Smooth muscle cell (in vitro differentiated cells): Measurements from ENCODE around the gene CUTC. TPM values are rescaled to one million over a fixed set of nuclear protein-coding genes. Genes with fewer than 3 reads are reported as not detected.

Source experiments
- DNase-seq: peaks from one replicate; lab custom pipeline; 2025; ENCODE audit not compliant: unreplicated experiment; lab: John Stamatoyannopoulos, UW
- H2AFZ ChIP-seq: fragments of 200-600 bp; sonication (generic); 2 replicates; pipeline ENCODE4 v1.6.0; 2016; ENCODE audit warnings: antibody characterized with exemption, low read depth, mild to moderate bottlenecking
- H3F3A ChIP-seq: fragments of 200-600 bp; sonication (generic); 2 replicates; pipeline ENCODE4 v1.6.0; 2017; ENCODE audit warnings: antibody characterized with exemption, low read depth
- H3K27ac ChIP-seq: fragments of 200-600 bp; sonication (generic); 2 replicates; pipeline ENCODE4 v1.5.1; 2016; ENCODE audit warnings: low read depth, mild to moderate bottlenecking
- H3K27me3 ChIP-seq: fragments of 200-600 bp; sonication (generic); 2 replicates; pipeline ENCODE4 v1.6.1; 2016; ENCODE audit warnings: low read depth, mild to moderate bottlenecking
- H3K36me3 ChIP-seq: fragments of 200-600 bp; sonication (generic); 2 replicates; pipeline ENCODE4 v1.5.1; 2016; ENCODE audit warnings: low read depth
- H3K4me1 ChIP-seq: fragments of 200-600 bp; sonication (generic); 2 replicates; pipeline ENCODE4 v1.5.1; 2016; ENCODE audit warnings: low read depth
- H3K4me2 ChIP-seq: fragments of 200-600 bp; sonication (generic); 2 replicates; pipeline ENCODE4 v1.6.0; 2016; ENCODE audit warnings: mild to moderate bottlenecking
- H3K4me3 ChIP-seq: fragments of 200-600 bp; sonication (generic); 2 replicates; pipeline ENCODE4 v1.5.1; 2016; ENCODE audit warnings: mild to moderate bottlenecking
- H3K79me2 ChIP-seq: fragments of 200-600 bp; sonication (generic); 2 replicates; pipeline ENCODE4 v1.6.0; 2016; ENCODE audit warnings: low read depth, mild to moderate bottlenecking
- H3K9ac ChIP-seq: fragments of 200-600 bp; sonication (generic); 2 replicates; pipeline ENCODE4 v1.6.0; 2016; ENCODE audit warnings: low read depth
- H3K9me3 ChIP-seq: fragments of 200-600 bp; sonication (generic); replicated peaks from 2 replicates; pipeline ENCODE4 v1.5.1; 2016; ENCODE audit warnings: low read depth
- H4K20me1 ChIP-seq: fragments of 200-600 bp; sonication (generic); 2 replicates; pipeline ENCODE4 v1.6.0; 2016; ENCODE audit warnings: low read depth
- CTCF ChIP-seq: fragments of 200-600 bp; sonication (generic); IDR thresholded peaks from 2 replicates; pipeline ENCODE4 v1.5.1; 2017; ENCODE audit warnings: borderline replicate concordance, mild to moderate bottlenecking, antibody characterized with exemption; ENCODE audit not compliant: insufficient read depth, poor library complexity, severe bottlenecking
- WGBS: methylation state at CpG from one replicate; pipeline ENCODE4 v1.1.7; 2016; ENCODE audit warnings: low lambda C conversion rate; 5-methylcytosine and 5-hydroxymethylcytosine counted together
- polyA plus RNA-seq: library from polyadenylated mRNA; unstranded; fragments of >200 nt; fragmentation: Nextera tagmentation; extraction: Ambion mirVana; gene quantifications from 2 replicates; pipeline ENCODE4 v1.2.1, GENCODE V29; 2016
- total RNA-seq: library from RNA; depleted of rRNA; stranded (reverse); fragments of >200 nt; gene quantifications from 2 replicates; pipeline ENCODE4 v1.2.3, GENCODE V29; 2014

The CUTC gene
- total and polyA plus RNA-seq, 2 experiments from 2014 or later: 16.0 to 20.1 TPM

GRCh38 chr10:99770408-99771045 is 38.5 kb downstream of the CUTC start:
- 87% methylated on average over 4 of the region's 4 CpGs for WGBS
- TF ChIP-seq CTCF: no peak
- H3K9ac ChIP-seq: no peak overlapping the region
- no peaks in the 10 kb centered on the region for H3F3A ChIP-seq
- no peak overlapping the region for H2AFZ ChIP-seq
- H3K4me1 ChIP-seq: peaks cover 1% of the 10 kb centered on the region
- H3K9me3 ChIP-seq: no peaks in the 10 kb centered on the region
- no peak overlapping the region for H3K27ac ChIP-seq
- no peaks in the 10 kb centered on the region for H3K27me3 ChIP-seq
- no peak overlapping the region for H3K4me3 ChIP-seq
- no peaks in the 10 kb centered on the region for H3K36me3 ChIP-seq
- no peak for DNase-seq
- no peak overlapping the region for H3K4me2 ChIP-seq
- no peaks in the 10 kb centered on the region for H4K20me1 ChIP-seq
- no peaks in the 10 kb centered on the region for H3K79me2 ChIP-seq

GRCh38 chr10:99775850-99776249 is 43.8 kb downstream of the CUTC start:
- Histone ChIP-seq H2AFZ (no peak overlapping the region), H4K20me1 (no peaks in the 10 kb centered on the region), H3K4me3 (no peak overlapping the region), H3K27me3 (no peaks in the 10 kb centered on the region), H3K4me1 (peaks cover 13% of the 10 kb centered on the region), H3K4me2 (peak overlapping the region; percentile 60), H3K9me3 (no peaks in the 10 kb centered on the region), H3K79me2 (no peaks in the 10 kb centered on the region), H3K36me3 (no peaks in the 10 kb centered on the region), H3K27ac (peak overlapping the region; percentile 83), H3K9ac (no peak overlapping the region), H3F3A (peaks cover 14% of the 10 kb centered on the region)
- no peak for DNase-seq
- TF ChIP-seq CTCF: no peak

- Histone ChIP-seq H3K79me2 (no peaks in the 10 kb centered on the region), H3K9ac (no peak overlapping the region), H3K9me3 (no peaks in the 10 kb centered on the region), H3K27ac (peak overlapping the region; percentile 96), H3F3A (peaks cover 14% of the 10 kb centered on the region), H3K36me3 (no peaks in the 10 kb centered on the region), H3K4me2 (no peak overlapping the region), H3K4me1 (peaks cover 13% of the 10 kb centered on the region), H4K20me1 (no peaks in the 10 kb centered on the region), H2AFZ (peak overlapping the region; percentile 61), H3K27me3 (no peaks in the 10 kb centered on the region), H3K4me3 (no peak overlapping the region)
- no peak for DNase-seq
- no peak for TF ChIP-seq CTCF
- WGBS: 100% methylated on average over 1 of the region's 1 CpG
Measured at GRCh38 chr10:99777918-99778714, 46.1 kb downstream of the CUTC start.

GRCh38 chr10:99779335-99779734 is 47.3 kb downstream of the CUTC start:
- H3K4me1 ChIP-seq: peaks cover 13% of the 10 kb centered on the region
- WGBS: 11% methylated on average over 4 of the region's 4 CpGs
- H3K79me2 ChIP-seq: no peaks in the 10 kb centered on the region
- H3K9ac ChIP-seq: peak overlapping the region; percentile 85
- peaks cover 14% of the 10 kb centered on the region for H3F3A ChIP-seq
- no peak for DNase-seq
- H4K20me1 ChIP-seq: no peaks in the 10 kb centered on the region
- H3K36me3 ChIP-seq: no peaks in the 10 kb centered on the region
- H2AFZ ChIP-seq: peak overlapping the region; percentile 61
- H3K4me2 ChIP-seq: peak overlapping the region; percentile 80
- H3K4me3 ChIP-seq: peak overlapping the region; percentile 40
- no peaks in the 10 kb centered on the region for H3K27me3 ChIP-seq
- no peak for TF ChIP-seq CTCF
- no peaks in the 10 kb centered on the region for H3K9me3 ChIP-seq
- H3K27ac ChIP-seq: peak overlapping the region; percentile 96
